GM12878 (cell line): ENCODE data around the gene UNK. TPM values are rescaled to one million over a fixed set of nuclear protein-coding genes. Genes with fewer than 3 reads are reported as not detected.

Experiments used
- ATAC-seq: fragments of 200-7000 bp; cut with Tn5 transposase; 3 replicates; pipeline ENCODE4 v1.9.1; 2020; ENCODE audit warnings: mild to moderate bottlenecking, moderate library complexity
- BruUV-seq: library from RNA; stranded (reverse); fragments of 400-500 nt; replicated peaks from 2 replicates; lab custom pipeline; 2021; lab: Mats Ljungman, UMichigan
- CTCF ChIA-PET: fragments of 300-600 bp; sonication (Branson Sonifier 250); formaldehyde crosslinking; extraction: SDS; loops from one replicate; lab custom pipeline; 2021; ENCODE audit warnings: inconsistent platforms; lab: Yijun Ruan, JAX
- POLR2A ChIA-PET: fragments of 350-600 bp; formaldehyde crosslinking; extraction: SDS; loops from one replicate; lab custom pipeline; 2021; ENCODE audit warnings: inconsistent platforms; lab: Charles Lee
- RAD21 ChIA-PET: fragments of 300-600 bp; sonication (Branson Sonifier 250); formaldehyde crosslinking; loops from one replicate; lab custom pipeline; 2023; ENCODE audit warnings: antibody characterized with exemption; ENCODE audit not compliant: unreplicated experiment; lab: Charles Lee
- SMC1A ChIA-PET: fragments of 300-600 bp; sonication (Branson Sonifier 250); formaldehyde crosslinking; loops from one replicate; lab custom pipeline; 2023; ENCODE audit not compliant: unreplicated experiment, uncharacterized antibody; lab: Charles Lee
- DNase-seq: peaks from one replicate; pipeline ENCODE4 v3.0.0-alpha.2; 2011; ENCODE audit warnings: low read depth, low spot score
- FAIRE-seq: peaks from 3 replicates; lab custom pipeline; 2011; peaks lifted over from hg19 to GRCh38; lab: Jason Lieb, UNC
- H2AFZ ChIP-seq: 2 replicates; pipeline ENCODE4 v1.6.0; 2011; ENCODE audit warnings: low read depth, low read length, control low read depth; ENCODE audit not compliant: control insufficient read depth
- H3K27ac ChIP-seq: 2 replicates; pipeline ENCODE4 v1.5.1; 2011; ENCODE audit warnings: control low read depth; ENCODE audit not compliant: control insufficient read depth, insufficient read depth
- H3K27me3 ChIP-seq, 2 experiments: replicated peaks in 1 of 2; 2 replicates each; pipeline versions ENCODE4 v1.6.0 to v1.6.1; 2011; ENCODE audit warnings: low read length in 1 of 2; ENCODE audit not compliant: control insufficient read depth in 2 of 2, insufficient read depth in 2 of 2
- H3K36me3 ChIP-seq, 2 experiments: 2 replicates each; pipeline ENCODE4 v1.5.1; 2011; ENCODE audit warnings: low read length in 1 of 2; ENCODE audit not compliant: control insufficient read depth in 2 of 2, insufficient read depth in 2 of 2
- H3K4me1 ChIP-seq: 2 replicates; pipeline ENCODE4 v1.6.1; 2011; ENCODE audit warnings: mild to moderate bottlenecking, low read length, moderate library complexity, mixed read lengths; ENCODE audit not compliant: control insufficient read depth, insufficient read depth
- H3K4me2 ChIP-seq: 2 replicates; pipeline ENCODE4 v1.6.0; 2011; ENCODE audit warnings: control low read depth; ENCODE audit not compliant: control insufficient read depth, insufficient read depth
- H3K4me3 ChIP-seq: fragments of 200-600 bp; sonication (generic); 2 replicates; pipeline ENCODE4 v1.5.1; 2016
- H3K79me2 ChIP-seq: 2 replicates; pipeline ENCODE4 v1.6.0; 2011; ENCODE audit warnings: low read length; ENCODE audit not compliant: control insufficient read depth, insufficient read depth
- H3K9ac ChIP-seq: 2 replicates; pipeline ENCODE4 v1.8.0; 2011; ENCODE audit warnings: low read length, control low read depth, mixed read lengths; ENCODE audit not compliant: control insufficient read depth, insufficient read depth
- H3K9me3 ChIP-seq: replicated peaks from 3 replicates; pipeline ENCODE4 v1.5.1; 2011; ENCODE audit warnings: mild to moderate bottlenecking, low read length; ENCODE audit not compliant: control insufficient read depth, insufficient read depth
- H4K20me1 ChIP-seq: 2 replicates; pipeline ENCODE4 v1.6.0; 2011; ENCODE audit not compliant: control insufficient read depth, insufficient read depth
- BACH1 ChIP-seq: fragments of 450-650 bp; IDR thresholded peaks from 2 replicates; pipeline ENCODE4 v1.6.1; 2017; ENCODE audit warnings: mild to moderate bottlenecking, borderline replicate concordance
- IKZF2 ChIP-seq, 2 experiments: fragments of 450-650 bp; IDR thresholded peaks; 2 replicates each; pipeline ENCODE4 v1.6.1; 2017; ENCODE audit warnings: mild to moderate bottlenecking in 2 of 2, moderate library complexity in 2 of 2
- IRF4 ChIP-seq: IDR thresholded peaks from 2 replicates; pipeline ENCODE4 v1.6.1; 2011; ENCODE audit warnings: low read depth, low read length
- NBN ChIP-seq: fragments of 450-650 bp; IDR thresholded peaks from 2 replicates; pipeline ENCODE4 v1.6.1; 2016
- RAD51 ChIP-seq: fragments of 450-650 bp; IDR thresholded peaks from 2 replicates; pipeline ENCODE4 v1.6.1; 2016; ENCODE audit warnings: moderate library complexity, mild to moderate bottlenecking, inconsistent platforms
- RUNX3 ChIP-seq: IDR thresholded peaks from 2 replicates; pipeline ENCODE4 v1.6.1; 2012; ENCODE audit warnings: low read length, inconsistent platforms
- WGBS: methylation state at CpG from one replicate; pipeline ENCODE4 v1.1.6; 2016; ENCODE audit warnings: low lambda C conversion rate; ENCODE audit not compliant: insufficient replicate concordance, insufficient coverage; ENCODE audit errors: missing lambda C conversion rate; 5-methylcytosine and 5-hydroxymethylcytosine counted together
- in situ Hi-C: fragments of 300-500 bp; cut with MboI; formaldehyde crosslinking; loops from 9 replicates; pipeline ENCODE4 v1.14.3; 2018; ENCODE audit warnings: mixed read lengths
- intact Hi-C: fragments of 100-400 bp; cut with micrococcal nuclease; formaldehyde crosslinking; loops from one replicate; pipeline ENCODE4 v1.14.2; 2022; ENCODE audit not compliant: unreplicated experiment
- polyA plus RNA-seq, 11 experiments: library from polyadenylated mRNA; depleted of rRNA in 4 of 11; unstranded in 6 of 11; stranded (reverse) in 5 of 11; fragments of >200 nt; fragmentation: Nextera tagmentation in 4 of 11; fragmentation: Illumina TruSeq in 1 of 11; extraction: Ambion mirVana in 4 of 11; extraction: Trizol in 1 of 11; gene quantifications; 1 replicate in 1 of 11; 2 replicates in 10 of 11; pipeline versions ENCODE4 v1.2.1 to v1.2.3, GENCODE V29; 2011 to 2016; ENCODE audit warnings: inconsistent platforms in 2 of 11, missing spikeins in 2 of 11, low read depth in 1 of 11
- total RNA-seq, 4 experiments: library from RNA; depleted of rRNA in 3 of 4; stranded (reverse); fragments of >200 nt in 3 of 4; fragmentation: Illumina TruSeq in 1 of 4; extraction: Trizol in 1 of 4; gene quantifications; 2 replicates each; pipeline versions ENCODE4 v1.2.1 to v1.2.3, GENCODE V29; 2013 to 2021
- TF ChIP-seq, protein P1 (sequence below): fragments of 450-650 bp; IDR thresholded peaks from 2 replicates; pipeline ENCODE4 v1.6.1; 2017; ENCODE audit warnings: low read depth, mild to moderate bottlenecking, moderate library complexity
- TF ChIP-seq, protein P2 (sequence below): IDR thresholded peaks from 2 replicates; pipeline ENCODE4 v1.6.1; 2011; ENCODE audit warnings: mild to moderate bottlenecking, low read depth, low read length, moderate library complexity; ENCODE audit not compliant: insufficient replicate concordance

Gene UNK
- total and polyA plus RNA-seq, 10 of the 15 experiments (the other 5 are each of a cell fraction or from before 2014, with no cell fraction given): 8.9 to 34.5 (median 27.3) TPM

DNA sequence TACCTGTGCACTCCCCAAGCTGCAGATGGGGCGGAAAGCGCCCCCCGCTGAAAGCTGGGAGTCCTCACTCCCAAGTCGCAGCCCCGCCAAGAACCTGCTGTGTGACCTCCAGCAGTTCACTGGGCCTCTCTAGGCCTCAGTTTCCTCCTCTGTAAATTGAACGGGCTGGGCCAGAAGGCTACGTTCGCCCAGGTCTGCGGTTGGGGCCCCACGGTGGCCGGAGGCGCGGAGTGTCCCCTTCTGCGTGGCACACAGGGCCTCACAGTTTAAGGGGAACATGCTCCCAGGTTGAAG is 20.2 kb upstream of the UNK start:
- no peaks in the 10 kb centered on the region for H3K27me3 ChIP-seq
- 3% methylated on average over 14 of the region's 14 CpGs for WGBS
- no TSS peak for BruUV-seq
- H3K27ac ChIP-seq: peak overlapping the region; percentile 48; the same call in 1 of the 2 replicates
- H3K36me3 ChIP-seq: no peaks in the 10 kb centered on the region
- peak overlapping the region; percentile 92 for H2AFZ ChIP-seq
- peak overlapping the region; percentile 76; the same call in 1 of the 2 replicates for H3K4me3 ChIP-seq
- POLR2A ChIA-PET: interaction anchor here (1.1 to 5.3 kb wide), 11 partner anchors 9 to 96 kb away, joined by 3 to 40 read pairs (median 12); partner anchors contain the start of genes UNC13D, UNK and WBP2
- RAD21 ChIA-PET: interaction anchor here (0.7 to 3.9 kb wide), 20 partner anchors 11 to 230 kb away, joined by 3 to 32 read pairs (median 6); partner anchors contain the start of genes TRIM65, UNC13D, UNK and WBP2
- no peak for FAIRE-seq
- H3K9ac ChIP-seq: peak overlapping the region; percentile 80
- H3K9me3 ChIP-seq: no peaks in the 10 kb centered on the region
- CTCF ChIA-PET: interaction anchor here (0.6 to 5.6 kb wide), 25 partner anchors 9 to 241 kb away, joined by 3 to 75 read pairs (median 5); partner anchors contain the start of genes RECQL5, SMIM5, TRIM65 and UNC13D
- H3K4me2 ChIP-seq: peak overlapping the region; percentile 98
- peaks cover 12% of the 10 kb centered on the region for H3K4me1 ChIP-seq
- no peak for DNase-seq
- in situ Hi-C loops (no loop called here), intact Hi-C loops (no loop called here)
- no peaks in the 10 kb centered on the region for H4K20me1 ChIP-seq
- ATAC-seq: no peak
- H3K79me2 ChIP-seq: no peaks in the 10 kb centered on the region; the same call in 1 of the 2 replicates
- SMC1A ChIA-PET: interaction anchor here (0.5 to 2.6 kb wide), 19 partner anchors 11 to 140 kb away, joined by 3 to 11 read pairs (median 3); partner anchors contain the start of genes MRPL38 and TRIM65
- TF ChIP-seq IKZF2 (IDR thresholded peaks at IDR 0.05) (no peak), RUNX3 (peak; percentile 36; the same call in 1 of the 2 replicates), BACH1 (peak; percentile 13; the same call in 1 of the 2 replicates), RAD51 (no peak), IRF4 (no peak), NBN (0 out of 2 replicates have a peak, but pooled peaks have one; percentile 56)
- TF ChIP-seq, protein P1, sequence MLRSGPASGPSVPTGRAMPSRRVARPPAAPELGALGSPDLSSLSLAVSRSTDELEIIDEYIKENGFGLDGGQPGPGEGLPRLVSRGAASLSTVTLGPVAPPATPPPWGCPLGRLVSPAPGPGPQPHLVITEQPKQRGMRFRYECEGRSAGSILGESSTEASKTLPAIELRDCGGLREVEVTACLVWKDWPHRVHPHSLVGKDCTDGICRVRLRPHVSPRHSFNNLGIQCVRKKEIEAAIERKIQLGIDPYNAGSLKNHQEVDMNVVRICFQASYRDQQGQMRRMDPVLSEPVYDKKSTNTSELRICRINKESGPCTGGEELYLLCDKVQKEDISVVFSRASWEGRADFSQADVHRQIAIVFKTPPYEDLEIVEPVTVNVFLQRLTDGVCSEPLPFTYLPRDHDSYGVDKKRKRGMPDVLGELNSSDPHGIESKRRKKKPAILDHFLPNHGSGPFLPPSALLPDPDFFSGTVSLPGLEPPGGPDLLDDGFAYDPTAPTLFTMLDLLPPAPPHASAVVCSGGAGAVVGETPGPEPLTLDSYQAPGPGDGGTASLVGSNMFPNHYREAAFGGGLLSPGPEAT: 0 out of 2 replicates have a peak, but pooled peaks have one; percentile 26
- TF ChIP-seq, protein P2, sequence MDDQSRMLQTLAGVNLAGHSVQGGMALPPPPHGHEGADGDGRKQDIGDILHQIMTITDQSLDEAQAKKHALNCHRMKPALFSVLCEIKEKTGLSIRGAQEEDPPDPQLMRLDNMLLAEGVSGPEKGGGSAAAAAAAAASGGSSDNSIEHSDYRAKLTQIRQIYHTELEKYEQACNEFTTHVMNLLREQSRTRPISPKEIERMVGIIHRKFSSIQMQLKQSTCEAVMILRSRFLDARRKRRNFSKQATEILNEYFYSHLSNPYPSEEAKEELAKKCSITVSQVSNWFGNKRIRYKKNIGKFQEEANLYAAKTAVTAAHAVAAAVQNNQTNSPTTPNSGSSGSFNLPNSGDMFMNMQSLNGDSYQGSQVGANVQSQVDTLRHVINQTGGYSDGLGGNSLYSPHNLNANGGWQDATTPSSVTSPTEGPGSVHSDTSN: no peak
